ENCODE results near the gene MARCKS. TPM values are rescaled to one million over a fixed set of nuclear protein-coding genes. Genes with fewer than 3 reads are reported as not detected.
A peak's percentile ranks its signal among the peaks of the same experiment; 100 is the strongest.

Gene MARCKS
- total and polyA plus RNA-seq, 4 donors = 308 to 739 (median 454) TPM

- peaks cover 5% of the 10 kb centered on the region for H3K4me1 ChIP-seq (ENCODE audit: control insufficient read depth, insufficient read depth, low read length)
- under 1% methylated on average over 67 of the region's 67 CpGs for WGBS (ENCODE audit: insufficient coverage)
- DNase-seq (ENCODE audit: low read depth in 4 of 6, low spot score in 6 of 6) = peak; percentile 77 to 97 (median 88)
Measured at GRCh38 chr6:113858480-113859348, 1.6 kb downstream of the MARCKS start.

DNA sequence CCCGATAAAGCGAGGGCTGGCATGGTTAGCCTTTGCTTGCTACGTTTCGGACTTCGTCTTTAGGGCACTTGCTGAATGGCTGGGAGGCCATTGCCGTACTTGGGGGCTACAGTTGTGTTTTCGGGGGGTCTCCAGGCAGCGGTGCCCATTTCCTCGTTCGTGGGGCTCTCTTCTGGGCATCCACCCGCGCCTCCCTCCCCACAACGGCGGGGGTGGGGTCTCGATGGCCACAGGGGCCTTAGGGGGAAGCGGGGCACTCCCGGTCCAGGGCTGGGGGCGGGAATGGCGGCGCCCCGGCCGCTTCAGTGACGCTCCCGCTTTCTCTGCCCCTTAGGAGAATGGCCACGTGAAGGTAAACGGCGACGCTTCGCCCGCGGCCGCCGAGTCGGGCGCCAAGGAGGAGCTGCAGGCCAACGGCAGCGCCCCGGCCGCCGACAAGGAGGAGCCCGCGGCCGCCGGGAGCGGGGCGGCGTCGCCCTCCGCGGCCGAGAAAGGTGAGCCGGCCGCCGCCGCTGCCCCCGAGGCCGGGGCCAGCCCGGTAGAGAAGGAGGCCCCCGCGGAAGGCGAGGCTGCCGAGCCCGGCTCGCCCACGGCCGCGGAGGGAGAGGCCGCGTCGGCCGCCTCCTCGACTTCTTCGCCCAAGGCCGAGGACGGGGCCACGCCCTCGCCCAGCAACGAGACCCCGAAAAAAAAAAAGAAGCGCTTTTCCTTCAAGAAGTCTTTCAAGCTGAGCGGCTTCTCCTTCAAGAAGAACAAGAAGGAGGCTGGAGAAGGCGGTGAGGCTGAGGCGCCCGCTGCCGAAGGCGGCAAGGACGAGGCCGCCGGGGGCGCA lies 2.4 kb downstream of the MARCKS start:
- Histone ChIP-seq H3K27ac (ENCODE audit: low read depth, low read length) (peak overlapping the region; percentile 99), H3K4me1 (ENCODE audit: control insufficient read depth, insufficient read depth, low read length) (peaks cover 5% of the 10 kb centered on the region), H3K36me3 (ENCODE audit: control insufficient read depth, insufficient read depth, low read length) (peaks cover 7% of the 10 kb centered on the region), H3K4me3 (ENCODE audit: low read depth, low read length) (peak overlapping the region; percentile 98), H3K27me3 (ENCODE audit: control insufficient read depth, insufficient read depth, low read length) (no peaks in the 10 kb centered on the region), H3K9me3 (ENCODE audit: control insufficient read depth, insufficient read depth, low read length) (no peaks in the 10 kb centered on the region)
- under 1% methylated on average over 90 of the region's 90 CpGs for WGBS (ENCODE audit: insufficient coverage)
- peak in 2 of 6 donors; percentile 64 to 70 for DNase-seq (ENCODE audit: low read depth in 4 of 6, low spot score in 6 of 6)

More at GRCh38 chr6:113858480-113859348, 1.6 kb downstream of the MARCKS start:
- Histone ChIP-seq H3K27me3 (ENCODE audit: control insufficient read depth, insufficient read depth, low read length) (no peaks in the 10 kb centered on the region), H3K36me3 (ENCODE audit: control insufficient read depth, insufficient read depth, low read length) (peaks cover 7% of the 10 kb centered on the region), H3K9me3 (ENCODE audit: control insufficient read depth, insufficient read depth, low read length) (no peaks in the 10 kb centered on the region), H3K4me3 (ENCODE audit: low read depth, low read length) (peak overlapping the region; percentile 98), H3K27ac (ENCODE audit: low read depth, low read length) (peak overlapping the region; percentile 100)

DNA sequence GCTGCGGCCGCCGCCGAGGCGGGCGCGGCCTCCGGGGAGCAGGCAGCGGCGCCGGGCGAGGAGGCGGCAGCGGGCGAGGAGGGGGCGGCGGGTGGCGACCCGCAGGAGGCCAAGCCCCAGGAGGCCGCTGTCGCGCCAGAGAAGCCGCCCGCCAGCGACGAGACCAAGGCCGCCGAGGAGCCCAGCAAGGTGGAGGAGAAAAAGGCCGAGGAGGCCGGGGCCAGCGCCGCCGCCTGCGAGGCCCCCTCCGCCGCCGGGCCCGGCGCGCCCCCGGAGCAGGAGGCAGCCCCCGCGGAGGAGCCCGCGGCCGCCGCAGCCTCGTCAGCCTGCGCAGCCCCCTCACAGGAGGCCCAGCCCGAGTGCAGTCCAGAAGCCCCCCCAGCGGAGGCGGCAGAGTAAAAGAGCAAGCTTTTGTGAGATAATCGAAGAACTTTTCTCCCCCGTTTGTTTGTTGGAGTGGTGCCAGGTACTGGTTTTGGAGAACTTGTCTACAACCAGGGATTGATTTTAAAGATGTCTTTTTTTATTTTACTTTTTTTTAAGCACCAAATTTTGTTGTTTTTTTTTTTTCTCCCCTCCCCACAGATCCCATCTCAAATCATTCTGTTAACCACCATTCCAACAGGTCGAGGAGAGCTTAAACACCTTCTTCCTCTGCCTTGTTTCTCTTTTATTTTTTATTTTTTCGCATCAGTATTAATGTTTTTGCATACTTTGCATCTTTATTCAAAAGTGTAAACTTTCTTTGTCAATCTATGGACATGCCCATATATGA lies 3.2 kb downstream of the MARCKS start:
- peaks cover 7% of the 10 kb centered on the region for H3K36me3 ChIP-seq (ENCODE audit: control insufficient read depth, insufficient read depth, low read length)
- H3K4me3 ChIP-seq (ENCODE audit: low read depth, low read length) = peak overlapping the region; percentile 51
- peak overlapping the region; percentile 84 for H3K27ac ChIP-seq (ENCODE audit: low read depth, low read length)
- DNase-seq (ENCODE audit: low read depth in 4 of 6, low spot score in 6 of 6) = peak in 2 of 6 donors; percentile 78 to 83
- no peaks in the 10 kb centered on the region for H3K27me3 ChIP-seq (ENCODE audit: control insufficient read depth, insufficient read depth, low read length)
- H3K9me3 ChIP-seq (ENCODE audit: control insufficient read depth, insufficient read depth, low read length) = no peaks in the 10 kb centered on the region
- peaks cover 3% of the 10 kb centered on the region for H3K4me1 ChIP-seq (ENCODE audit: control insufficient read depth, insufficient read depth, low read length)
- under 1% methylated on average over 53 of the region's 56 CpGs for WGBS (ENCODE audit: insufficient coverage)

DNA sequence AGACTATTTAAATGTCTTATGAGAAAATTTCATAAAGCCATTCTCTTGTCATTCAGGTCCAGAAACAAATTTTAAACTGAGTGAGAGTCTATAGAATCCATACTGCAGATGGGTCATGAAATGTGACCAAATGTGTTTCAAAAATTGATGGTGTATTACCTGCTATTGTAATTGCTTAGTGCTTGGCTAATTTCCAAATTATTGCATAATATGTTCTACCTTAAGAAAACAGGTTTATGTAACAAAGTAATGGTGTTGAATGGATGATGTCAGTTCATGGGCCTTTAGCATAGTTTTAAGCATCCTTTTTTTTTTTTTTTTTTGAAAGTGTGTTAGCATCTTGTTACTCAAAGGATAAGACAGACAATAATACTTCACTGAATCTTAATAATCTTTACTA lies 5.0 kb downstream of the MARCKS start:
- DNase-seq (ENCODE audit: low read depth in 4 of 6, low spot score in 6 of 6) = no peak
- H3K27ac ChIP-seq (ENCODE audit: low read depth, low read length) = peak overlapping the region; percentile 71
- no peaks in the 10 kb centered on the region for H3K9me3 ChIP-seq (ENCODE audit: control insufficient read depth, insufficient read depth, low read length)
- H3K4me1 ChIP-seq (ENCODE audit: control insufficient read depth, insufficient read depth, low read length) = peaks cover 3% of the 10 kb centered on the region
- H3K27me3 ChIP-seq (ENCODE audit: control insufficient read depth, insufficient read depth, low read length) = no peaks in the 10 kb centered on the region
- peaks cover 7% of the 10 kb centered on the region for H3K36me3 ChIP-seq (ENCODE audit: control insufficient read depth, insufficient read depth, low read length)
- peak overlapping the region; percentile 51 for H3K4me3 ChIP-seq (ENCODE audit: low read depth, low read length)

DNA sequence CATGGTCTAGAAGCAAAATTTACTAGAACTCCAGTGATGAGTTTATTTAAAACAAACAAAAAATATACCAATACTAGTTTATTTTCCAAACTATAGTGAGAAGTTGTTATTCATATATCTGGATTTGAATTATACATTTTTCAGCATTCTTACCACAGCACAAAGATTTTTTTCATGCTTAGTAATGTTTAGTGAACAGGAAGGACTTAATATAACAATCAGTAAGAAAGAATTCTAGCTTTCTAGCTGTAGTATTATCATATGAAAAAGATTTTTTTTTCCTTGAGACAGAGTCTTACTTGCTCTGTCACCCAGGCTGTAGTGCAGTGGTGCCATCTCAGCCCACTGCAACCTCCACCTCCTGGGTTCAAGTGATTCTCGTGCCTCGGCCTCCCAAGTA lies 13.8 kb downstream of the MARCKS start:
- Histone ChIP-seq H3K36me3 (ENCODE audit: control insufficient read depth, insufficient read depth, low read length) (no peaks in the 10 kb centered on the region), H3K4me1 (ENCODE audit: control insufficient read depth, insufficient read depth, low read length) (no peaks in the 10 kb centered on the region), H3K27ac (ENCODE audit: low read depth, low read length) (no peak overlapping the region), H3K9me3 (ENCODE audit: control insufficient read depth, insufficient read depth, low read length) (no peaks in the 10 kb centered on the region), H3K4me3 (ENCODE audit: low read depth, low read length) (no peak overlapping the region), H3K27me3 (ENCODE audit: control insufficient read depth, insufficient read depth, low read length) (no peaks in the 10 kb centered on the region)
- 94% methylated on average over 2 of the region's 2 CpGs for WGBS (ENCODE audit: insufficient coverage)
- no peak for DNase-seq (ENCODE audit: low read depth in 4 of 6, low spot score in 6 of 6)

DNA sequence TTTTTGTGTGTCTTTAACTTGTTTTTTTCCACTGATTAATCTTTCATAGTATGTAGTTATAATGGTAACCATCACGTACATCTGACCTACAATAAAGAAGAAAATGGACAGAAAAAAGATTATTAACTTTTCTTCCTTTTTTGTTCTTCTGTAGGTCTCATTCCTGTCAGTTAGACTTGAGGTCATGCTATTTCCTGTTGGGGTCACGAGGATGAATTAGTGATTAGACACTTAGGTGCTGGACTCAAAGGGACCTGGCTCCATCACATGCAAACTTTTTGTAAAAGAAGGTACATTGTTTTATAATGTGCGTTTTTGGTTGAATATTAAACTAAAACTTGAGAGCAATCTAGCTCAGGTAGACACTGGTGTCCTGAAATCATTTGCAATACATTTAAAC lies 14.8 kb downstream of the MARCKS start:
- H3K36me3 ChIP-seq (ENCODE audit: control insufficient read depth, insufficient read depth, low read length) = no peaks in the 10 kb centered on the region
- no peak overlapping the region for H3K27ac ChIP-seq (ENCODE audit: low read depth, low read length)
- no peak overlapping the region for H3K4me3 ChIP-seq (ENCODE audit: low read depth, low read length)
- no peaks in the 10 kb centered on the region for H3K27me3 ChIP-seq (ENCODE audit: control insufficient read depth, insufficient read depth, low read length)
- no peaks in the 10 kb centered on the region for H3K4me1 ChIP-seq (ENCODE audit: control insufficient read depth, insufficient read depth, low read length)
- H3K9me3 ChIP-seq (ENCODE audit: control insufficient read depth, insufficient read depth, low read length) = no peaks in the 10 kb centered on the region
- WGBS (ENCODE audit: insufficient coverage) = 86% methylated on average over 1 of the region's 3 CpGs
- no peak for DNase-seq (ENCODE audit: low read depth in 4 of 6, low spot score in 6 of 6)

- Histone ChIP-seq H3K27ac (ENCODE audit: low read depth, low read length) (peak overlapping the region; percentile 18), H3K4me1 (ENCODE audit: control insufficient read depth, insufficient read depth, low read length) (no peaks in the 10 kb centered on the region), H3K9me3 (ENCODE audit: control insufficient read depth, insufficient read depth, low read length) (no peaks in the 10 kb centered on the region), H3K36me3 (ENCODE audit: control insufficient read depth, insufficient read depth, low read length) (no peaks in the 10 kb centered on the region), H3K4me3 (ENCODE audit: low read depth, low read length) (no peak overlapping the region), H3K27me3 (ENCODE audit: control insufficient read depth, insufficient read depth, low read length) (no peaks in the 10 kb centered on the region)
- 75% methylated on average over 6 of the region's 8 CpGs for whole genome bisulfite sequencing (ENCODE audit: insufficient coverage)
- no peak for DNase-seq (ENCODE audit: low read depth in 4 of 6, low spot score in 6 of 6)
Measured at GRCh38 chr6:113873043-113873667, 16.0 kb downstream of the MARCKS start.

GRCh38 chr6:113875470-113875869 lies 18.3 kb downstream of the MARCKS start:
- Histone ChIP-seq H3K9me3 (ENCODE audit: control insufficient read depth, insufficient read depth, low read length) (no peaks in the 10 kb centered on the region), H3K36me3 (ENCODE audit: control insufficient read depth, insufficient read depth, low read length) (no peaks in the 10 kb centered on the region), H3K27ac (ENCODE audit: low read depth, low read length) (no peak overlapping the region), H3K4me3 (ENCODE audit: low read depth, low read length) (no peak overlapping the region), H3K27me3 (ENCODE audit: control insufficient read depth, insufficient read depth, low read length) (no peaks in the 10 kb centered on the region), H3K4me1 (ENCODE audit: control insufficient read depth, insufficient read depth, low read length) (no peaks in the 10 kb centered on the region)
- DNase-seq (ENCODE audit: low read depth in 4 of 6, low spot score in 6 of 6) = no peak
- WGBS (ENCODE audit: insufficient coverage) = 100% methylated on average over 1 of the region's 2 CpGs

DNA sequence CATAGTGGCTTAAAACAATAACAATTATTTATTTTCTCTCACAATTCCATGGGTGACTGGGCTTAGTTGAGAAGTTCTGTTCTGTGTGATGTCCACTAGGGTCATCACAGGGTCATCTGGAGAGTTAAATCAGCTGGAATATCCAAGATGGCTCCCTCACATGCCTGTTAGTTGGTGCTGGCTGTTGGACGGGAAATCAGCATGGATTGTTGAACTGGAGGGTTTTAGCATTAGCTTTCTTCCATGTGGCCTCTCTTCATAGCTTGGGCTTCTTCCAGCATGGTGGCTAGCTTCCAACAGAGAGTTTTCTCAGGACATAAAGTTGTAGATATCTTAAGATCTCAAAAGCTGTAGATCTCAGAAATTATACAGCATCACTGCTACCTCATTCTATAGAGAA lies 19.6 kb downstream of the MARCKS start:
- H3K4me1 ChIP-seq (ENCODE audit: control insufficient read depth, insufficient read depth, low read length) = no peaks in the 10 kb centered on the region
- H3K27ac ChIP-seq (ENCODE audit: low read depth, low read length) = no peak overlapping the region
- H3K9me3 ChIP-seq (ENCODE audit: control insufficient read depth, insufficient read depth, low read length) = no peaks in the 10 kb centered on the region
- no peak for DNase-seq (ENCODE audit: low read depth in 4 of 6, low spot score in 6 of 6)
- no peak overlapping the region for H3K4me3 ChIP-seq (ENCODE audit: low read depth, low read length)
- no peaks in the 10 kb centered on the region for H3K27me3 ChIP-seq (ENCODE audit: control insufficient read depth, insufficient read depth, low read length)
- no peaks in the 10 kb centered on the region for H3K36me3 ChIP-seq (ENCODE audit: control insufficient read depth, insufficient read depth, low read length)
- WGBS (ENCODE audit: insufficient coverage) = no CpG with 5 or more reads among the region's 1 CpG

Measured in spinal cord (tissue), 10 donors.